H9 (cell line): ENCODE data around the gene RNF213. TPM values are rescaled to one million over a fixed set of nuclear protein-coding genes. Genes with fewer than 3 reads are reported as not detected.

Experiments
- DNase-seq: peaks from one replicate; pipeline ENCODE4 v3.0.0-alpha.2; 2017
- H2AFZ ChIP-seq: one replicate; pipeline ENCODE4 v1.6.1; 2013; ENCODE audit warnings: mild to moderate bottlenecking, low read length, control low read depth, moderate library complexity
- H2AK5ac ChIP-seq: 2 replicates; pipeline ENCODE4 v1.6.1; 2013; ENCODE audit warnings: low read length, control low read depth, mixed read lengths; ENCODE audit not compliant: insufficient read length
- H2BK120ac ChIP-seq: one replicate; pipeline ENCODE4 v1.6.1; 2013; ENCODE audit warnings: low read depth, mild to moderate bottlenecking, low read length, control low read depth, inconsistent platforms; ENCODE audit not compliant: poor library complexity, severe bottlenecking
- H2BK12ac ChIP-seq: 2 replicates; pipeline ENCODE4 v1.6.1; 2013; ENCODE audit warnings: low read length, control low read depth, mixed read lengths, low read depth; ENCODE audit not compliant: insufficient read length
- H2BK15ac ChIP-seq: 2 replicates; pipeline ENCODE4 v1.6.1; 2013; ENCODE audit warnings: low read depth, low read length, control low read depth
- H2BK20ac ChIP-seq: one replicate; pipeline ENCODE4 v1.6.1; 2013; ENCODE audit warnings: low read depth, mild to moderate bottlenecking, low read length, control low read depth, inconsistent platforms; ENCODE audit not compliant: poor library complexity, severe bottlenecking
- H2BK5ac ChIP-seq: 2 replicates; pipeline ENCODE4 v1.6.1; 2013; ENCODE audit warnings: low read length, control low read depth, mixed read lengths; ENCODE audit not compliant: insufficient read length
- H3K14ac ChIP-seq: 2 replicates; pipeline ENCODE4 v1.6.1; 2013; ENCODE audit warnings: low read length, control low read depth; ENCODE audit not compliant: insufficient read depth
- H3K18ac ChIP-seq: 2 replicates; pipeline ENCODE4 v1.6.1; 2013; ENCODE audit warnings: low read depth, mild to moderate bottlenecking, mixed read lengths, low read length, control low read depth; ENCODE audit not compliant: insufficient read length
- H3K23ac ChIP-seq: 2 replicates; pipeline ENCODE4 v1.6.1; 2013; ENCODE audit warnings: low read length, control low read depth, mixed read lengths, low read depth; ENCODE audit not compliant: insufficient read length
- H3K23me2 ChIP-seq: 2 replicates; pipeline ENCODE4 v1.6.1; 2013; ENCODE audit warnings: low read depth, mild to moderate bottlenecking, mixed read lengths, low read length, control low read depth; ENCODE audit not compliant: insufficient read length, poor library complexity, severe bottlenecking
- H3K27ac ChIP-seq: 2 replicates; pipeline ENCODE4 v1.5.1; 2013; ENCODE audit warnings: low read length, control low read depth, mixed read lengths, low read depth; ENCODE audit not compliant: insufficient read length
- H3K27me3 ChIP-seq: 2 replicates; pipeline ENCODE4 v1.6.1; 2013; ENCODE audit warnings: low read length, control low read depth, inconsistent platforms; ENCODE audit not compliant: insufficient read depth
- H3K4ac ChIP-seq: 2 replicates; pipeline ENCODE4 v1.6.1; 2013; ENCODE audit warnings: low read depth, mild to moderate bottlenecking, control low read depth, inconsistent platforms, low read length, moderate library complexity
- H3K4me1 ChIP-seq: 2 replicates; pipeline ENCODE4 v1.6.1; 2013; ENCODE audit warnings: low read length, control low read depth, inconsistent platforms; ENCODE audit not compliant: insufficient read depth
- H3K4me2 ChIP-seq: 2 replicates; pipeline ENCODE4 v1.6.1; 2013; ENCODE audit warnings: low read length, control low read depth, mixed read lengths; ENCODE audit not compliant: insufficient read length, insufficient read depth
- H3K56ac ChIP-seq: 2 replicates; pipeline ENCODE4 v1.6.1; 2013; ENCODE audit warnings: low read depth, mild to moderate bottlenecking, mixed read lengths, low read length, control low read depth; ENCODE audit not compliant: insufficient read length
- H3K79me1 ChIP-seq: 2 replicates; pipeline ENCODE4 v1.6.1; 2013; ENCODE audit warnings: low read depth, mild to moderate bottlenecking, moderate library complexity, low read length, control low read depth, inconsistent platforms; ENCODE audit not compliant: insufficient read depth, poor library complexity, severe bottlenecking
- H3K79me2 ChIP-seq: 2 replicates; pipeline ENCODE4 v1.6.1; 2013; ENCODE audit warnings: low read length, control low read depth, inconsistent platforms; ENCODE audit not compliant: insufficient read depth
- H3K9ac ChIP-seq: 2 replicates; pipeline ENCODE4 v1.6.1; 2013; ENCODE audit warnings: low read length, control low read depth, mixed read lengths; ENCODE audit not compliant: insufficient read length; ENCODE audit errors: extremely low read depth
- H3K9me3 ChIP-seq: one replicate; pipeline ENCODE4 v1.6.1; 2013; ENCODE audit warnings: low read depth, low read length, inconsistent platforms; ENCODE audit not compliant: control insufficient read depth
- H3T11ph ChIP-seq: one replicate; pipeline ENCODE4 v1.6.1; 2013; ENCODE audit warnings: mild to moderate bottlenecking, low read length, control low read depth, inconsistent platforms
- H4K20me1 ChIP-seq: one replicate; pipeline ENCODE4 v1.6.1; 2013; ENCODE audit not compliant: control insufficient read depth, insufficient read length, insufficient read depth
- H4K5ac ChIP-seq: 2 replicates; pipeline ENCODE4 v1.6.1; 2013; ENCODE audit warnings: low read depth, mild to moderate bottlenecking, mixed read lengths, low read length, control low read depth; ENCODE audit not compliant: insufficient read length
- H4K8ac ChIP-seq: replicated peaks from 2 replicates; pipeline ENCODE4 v1.6.1; 2013; ENCODE audit warnings: low read length, control low read depth, mixed read lengths, low read depth; ENCODE audit not compliant: insufficient read length
- H4K91ac ChIP-seq: 2 replicates; pipeline ENCODE4 v1.6.1; 2013; ENCODE audit warnings: low read depth, mild to moderate bottlenecking, moderate library complexity, mixed read lengths, low read length, control low read depth; ENCODE audit not compliant: insufficient read length
- H3K27ac Mint-ChIP-seq, 3 experiments: 2 replicates in 2 of 3; 3 replicates in 1 of 3; pipeline ENCODE4 v1.8.0; 2020 to 2021; ENCODE audit warnings: mixed read lengths in 3 of 3, mild to moderate bottlenecking in 1 of 3, moderate library complexity in 1 of 3
- H3K27me3 Mint-ChIP-seq: 2 replicates; pipeline ENCODE4 v1.8.0; 2021; ENCODE audit warnings: low read depth, mild to moderate bottlenecking, moderate library complexity, mixed read lengths
- H3K36me3 Mint-ChIP-seq, 3 experiments: 2 replicates in 2 of 3; 3 replicates in 1 of 3; pipeline ENCODE4 v1.8.0; 2020 to 2021; ENCODE audit warnings: low read depth in 3 of 3, mixed read lengths in 3 of 3; ENCODE audit not compliant: insufficient read depth in 1 of 3
- H3K4me1 Mint-ChIP-seq, 2 experiments: 2 replicates each; pipeline ENCODE4 v1.8.0; 2020; ENCODE audit warnings: mixed read lengths in 2 of 2
- H3K4me3 Mint-ChIP-seq, 2 experiments: 2 replicates in 1 of 2; 3 replicates in 1 of 2; pipeline ENCODE4 v1.8.0; 2020 to 2021; ENCODE audit warnings: mild to moderate bottlenecking in 2 of 2, mixed read lengths in 2 of 2, moderate library complexity in 1 of 2
- H3K9me3 Mint-ChIP-seq, 2 experiments: 2 replicates in 1 of 2; 3 replicates in 1 of 2; pipeline ENCODE4 v1.8.0; 2020; ENCODE audit warnings: mild to moderate bottlenecking in 2 of 2, mixed read lengths in 2 of 2, moderate library complexity in 1 of 2
- CTCF ChIP-seq: fragments of 200-600 bp; sonication (generic); conservative IDR thresholded peaks from 3 replicates; pipeline ENCODE4 v1.8.0; 2021; ENCODE audit warnings: antibody characterized with exemption, mild to moderate bottlenecking
- WGBS: extraction: QIAGEN DNeasy Blood & Tissue Kit; methylation state at CpG from one replicate; pipeline ENCODE4 v1.1.7; 2013; ENCODE audit warnings: missing lambda C conversion rate, low lambda C conversion rate, mixed read lengths; ENCODE audit not compliant: insufficient read length; ENCODE audit errors: extremely low coverage; 5-methylcytosine and 5-hydroxymethylcytosine counted together
- total RNA-seq: library from RNA; stranded (reverse); gene quantifications from 2 replicates; pipeline ENCODE4 v1.2.1, GENCODE V29; 2021

Gene RNF213
- total RNA-seq, 1 experiment from 2014 or later: 34.3 TPM

DNA sequence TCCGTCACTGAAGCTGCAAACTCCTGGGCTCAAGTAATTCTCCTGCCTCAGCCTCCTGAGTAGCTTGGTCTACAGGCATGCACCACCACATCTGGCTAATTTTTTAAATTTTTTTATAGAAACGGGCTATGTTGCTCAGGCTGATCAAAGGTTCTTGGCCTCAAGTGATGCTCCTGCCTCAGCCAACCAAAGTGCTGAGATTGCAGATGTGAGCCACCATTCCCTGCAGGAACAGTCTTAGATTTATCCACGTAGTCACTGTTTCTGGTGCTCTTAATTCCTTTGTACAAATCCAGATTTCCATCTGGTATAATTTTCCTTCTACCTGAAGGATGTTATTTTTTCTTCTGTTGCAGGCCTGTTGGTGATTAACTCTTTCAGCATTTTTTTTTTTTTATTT lies 27.4 kb upstream of the RNF213 start:
- Histone ChIP-seq H2AK5ac (no peak overlapping the region), H4K8ac (no peak overlapping the region), H3K27ac (no peak overlapping the region), H4K20me1 (no peaks in the 10 kb centered on the region), H3K4me2 (no peak overlapping the region), H3K27me3 (no peaks in the 10 kb centered on the region), H2BK15ac (no peak overlapping the region), H4K91ac (no peak overlapping the region), H3K9ac (no peak overlapping the region), H3K56ac (no peak overlapping the region), H2BK5ac (no peak overlapping the region), H3K14ac (no peak overlapping the region), H3K4ac (no peak overlapping the region), H3K4me1 (no peaks in the 10 kb centered on the region), H3K23ac (no peak overlapping the region), H2AFZ (no peak overlapping the region), H3T11ph (no peak overlapping the region), H3K9me3 (peaks cover 4% of the 10 kb centered on the region), H3K79me1 (no peaks in the 10 kb centered on the region), H3K18ac (no peak overlapping the region), H4K5ac (no peak overlapping the region), H3K23me2 (no peaks in the 10 kb centered on the region), H3K79me2 (no peaks in the 10 kb centered on the region), H2BK20ac (no peak overlapping the region), H2BK12ac (no peak overlapping the region), H2BK120ac (no peak overlapping the region)
- TF ChIP-seq CTCF: no peak
- Mint-ChIP-seq H3K36me3 (peaks cover 30 to 58% (median 56%) of the 10 kb centered on the region in 3 experiments), H3K4me3 (no peak overlapping the region), H3K4me1 (no peaks in the 10 kb centered on the region), H3K27ac (no peak overlapping the region), H3K27me3 (no peaks in the 10 kb centered on the region), H3K9me3 (peaks cover 13 to 21% of the 10 kb centered on the region in 2 experiments)
- WGBS: no CpG with 5 or more reads among the region's 3 CpGs
- DNase-seq: no peak
